Activated CD4-positive, alpha-beta T cell treated with anti-CD3 and anti-CD28 coated beads, Interleukin-2, amount 10 ng/mL, durations not matched to agents 7 days and 5 days (primary cell): ENCODE results near the gene EBLN1. TPM values are rescaled to one million over a fixed set of nuclear protein-coding genes. Genes with fewer than 3 reads are reported as not detected.
A peak's percentile ranks its signal among the peaks of the same experiment; 100 is the strongest.

Experiments used
- CTCF ChIA-PET: fragments of 350-600 bp; sonication (Branson Sonifier 250); formaldehyde crosslinking; loops from one replicate; lab custom pipeline; 2021; ENCODE audit warnings: antibody characterized with exemption; lab: Charles Lee
- POLR2A ChIA-PET: fragments of 350-600 bp; sonication (Branson Sonifier 250); formaldehyde crosslinking; loops from one replicate; lab custom pipeline; 2021; ENCODE audit warnings: antibody characterized with exemption; lab: Charles Lee
- DNase-seq: peaks from one replicate; pipeline ENCODE4 v3.0.0-alpha.2; 2020
- H3K27ac Mint-ChIP-seq: one replicate; pipeline ENCODE4 v1.8.0; 2021; ENCODE audit warnings: mild to moderate bottlenecking, moderate library complexity, mixed read lengths
- H3K27me3 Mint-ChIP-seq: one replicate; pipeline ENCODE4 v1.8.0; 2021; ENCODE audit warnings: mixed read lengths
- H3K36me3 Mint-ChIP-seq: one replicate; pipeline ENCODE4 v1.8.0; 2021; ENCODE audit warnings: low read depth, mixed read lengths
- H3K4me1 Mint-ChIP-seq: one replicate; pipeline ENCODE4 v1.8.0; 2021; ENCODE audit warnings: mixed read lengths
- H3K4me3 Mint-ChIP-seq: one replicate; pipeline ENCODE4 v1.8.0; 2021; ENCODE audit warnings: mild to moderate bottlenecking, moderate library complexity, mixed read lengths
- H3K9me3 Mint-ChIP-seq: one replicate; pipeline ENCODE4 v1.8.0; 2021; ENCODE audit warnings: mixed read lengths
- total RNA-seq, 2 experiments: library from RNA; stranded (reverse); gene quantifications; one replicate each; pipeline ENCODE4 v1.2.3, GENCODE V29; 2021

EBLN1 gene
- not detected for total RNA-seq

DNA sequence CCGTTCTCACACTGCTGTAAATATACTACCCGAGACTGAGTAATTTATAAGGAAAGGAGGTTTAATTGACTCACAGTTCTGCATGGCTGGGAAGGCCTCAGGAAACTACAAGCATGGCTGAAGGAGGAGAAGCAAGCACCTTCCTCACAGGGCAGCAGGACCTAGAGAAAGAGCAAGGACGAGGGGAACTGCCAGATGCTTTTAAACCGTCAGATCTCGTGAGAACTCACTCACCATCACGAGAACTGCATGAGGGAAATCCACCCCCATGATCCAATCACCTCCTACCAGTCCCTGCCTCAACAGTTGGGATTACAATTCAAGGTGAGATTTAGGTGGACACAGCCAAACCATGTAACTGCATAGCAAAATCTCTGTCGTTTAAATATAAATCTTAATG, at the start of gene EBLN1:
Gene EBLN1, minus strand, starts transcription at position 174 of the 400 bp plus-strand sequence. CDS start 8,032 bp downstream, outside the sequence.
- no peak for DNase-seq
- H3K4me1 Mint-ChIP-seq, result peaks cover 13% of the 10 kb centered on the region
- H3K9me3 Mint-ChIP-seq, result peaks cover 1% of the 10 kb centered on the region
- POLR2A ChIA-PET, result no interaction called here
- H3K27me3 Mint-ChIP-seq, result no peaks in the 10 kb centered on the region
- CTCF ChIA-PET, result interaction anchor here (0.6 kb wide), 1 partner anchor 678 kb away, joined by 3 read pairs; no protein-coding TSS in a partner anchor
- H3K36me3 Mint-ChIP-seq, result no peaks in the 10 kb centered on the region
- no peak within 1 kb of the TSS for H3K4me3 Mint-ChIP-seq
- no peak within 1 kb of the TSS for H3K27ac Mint-ChIP-seq

DNA sequence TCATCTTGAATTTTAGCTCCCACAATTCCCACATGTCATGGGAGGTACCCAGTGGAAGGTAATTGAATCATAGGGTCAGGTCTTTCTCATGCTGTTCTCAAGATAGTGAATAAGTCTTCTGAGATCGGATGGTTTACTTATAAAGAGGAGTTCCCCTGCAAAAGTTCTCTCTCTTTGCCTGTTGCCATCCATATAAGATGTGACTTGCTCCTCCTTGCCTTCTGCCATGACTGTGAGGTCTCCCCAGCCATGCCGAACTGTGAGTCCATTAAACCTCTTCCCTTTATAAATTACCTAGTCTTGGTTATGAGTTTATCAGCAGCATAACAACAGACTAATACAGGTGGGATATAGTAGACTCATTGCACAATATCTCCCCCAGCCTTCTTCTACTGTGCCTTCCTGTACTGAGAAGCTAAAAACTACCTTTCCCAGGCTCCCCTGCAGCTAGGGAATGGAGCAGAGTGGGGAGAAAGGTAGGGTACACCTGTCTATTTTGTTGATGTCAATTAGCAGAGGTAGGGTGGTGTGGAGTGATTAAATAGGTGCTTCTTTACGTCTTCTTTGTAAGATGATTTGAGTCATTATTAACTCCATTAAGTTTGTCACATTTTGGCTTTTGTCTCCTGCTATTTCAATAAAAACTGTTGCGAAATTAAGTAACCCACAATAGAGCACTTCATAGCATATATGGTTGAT, 48.2 kb upstream of the EBLN1 start:
- no peaks in the 10 kb centered on the region for H3K36me3 Mint-ChIP-seq
- ChIA-PET POLR2A (no interaction called here), CTCF (interaction anchor here (1.3 kb wide), 1 partner anchor 46 kb away, joined by 3 read pairs; no protein-coding TSS in a partner anchor)
- no peak overlapping the region for H3K4me3 Mint-ChIP-seq
- no peaks in the 10 kb centered on the region for H3K4me1 Mint-ChIP-seq
- peaks cover 10% of the 10 kb centered on the region for H3K27me3 Mint-ChIP-seq
- no peak for DNase-seq
- H3K9me3 Mint-ChIP-seq, result no peaks in the 10 kb centered on the region
- no peak overlapping the region for H3K27ac Mint-ChIP-seq

DNA sequence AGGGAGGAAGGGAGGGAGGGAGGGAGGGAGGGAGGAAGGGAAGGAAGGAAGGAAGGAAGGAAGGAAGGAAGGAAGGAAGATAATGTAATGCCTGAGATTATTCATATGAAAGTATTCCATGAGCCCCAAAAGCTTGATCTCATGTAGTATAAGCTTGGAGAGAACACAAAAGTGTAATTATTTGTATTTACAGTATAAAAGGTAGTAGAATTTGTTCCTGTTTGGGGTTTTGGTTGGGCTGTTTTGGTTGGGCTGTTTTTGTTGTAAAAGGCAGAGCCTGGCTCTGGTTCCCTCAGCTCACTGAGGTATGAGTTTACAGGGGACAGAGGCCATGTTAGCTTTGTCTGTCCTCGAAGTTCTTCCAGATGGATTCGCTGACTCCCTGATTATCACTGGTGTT, 45.3 kb upstream of the EBLN1 start:
- POLR2A ChIA-PET, result no interaction called here
- no peak for DNase-seq

DNA sequence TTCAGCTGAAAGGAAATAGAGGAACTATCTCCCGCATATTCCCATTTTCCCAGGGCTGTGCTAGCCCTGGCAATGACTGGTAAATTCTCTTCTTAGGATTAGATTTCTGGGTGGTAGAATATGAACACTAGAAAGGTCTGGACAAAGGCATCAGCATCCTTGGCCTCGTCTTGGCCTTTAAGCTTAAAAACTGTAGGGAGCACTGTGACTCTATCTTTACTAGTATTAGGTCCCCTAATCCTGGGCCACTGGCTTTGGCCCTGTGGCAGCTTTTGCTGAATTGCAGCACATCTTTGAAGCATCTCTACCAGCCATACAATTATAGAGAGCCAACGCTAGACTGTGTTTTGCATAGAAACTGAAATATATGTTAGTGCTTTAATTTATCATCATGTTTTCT, 41.5 kb upstream of the EBLN1 start:
- POLR2A ChIA-PET, result no interaction called here
- CTCF ChIA-PET, result interaction anchor here (1.0 to 1.7 kb wide), 4 partner anchors 10 to 763 kb away, joined by 3 to 5 read pairs (median 3); no protein-coding TSS in a partner anchor

More for the DNA sequence above, 45.3 kb upstream of the EBLN1 start:
- H3K36me3 Mint-ChIP-seq, result no peaks in the 10 kb centered on the region
- peaks cover 4% of the 10 kb centered on the region for H3K4me1 Mint-ChIP-seq
- CTCF ChIA-PET, result no interaction called here
- H3K9me3 Mint-ChIP-seq, result no peaks in the 10 kb centered on the region
- H3K27me3 Mint-ChIP-seq, result peaks cover 22% of the 10 kb centered on the region
- no peak overlapping the region for H3K4me3 Mint-ChIP-seq
- H3K27ac Mint-ChIP-seq, result no peak overlapping the region

DNA sequence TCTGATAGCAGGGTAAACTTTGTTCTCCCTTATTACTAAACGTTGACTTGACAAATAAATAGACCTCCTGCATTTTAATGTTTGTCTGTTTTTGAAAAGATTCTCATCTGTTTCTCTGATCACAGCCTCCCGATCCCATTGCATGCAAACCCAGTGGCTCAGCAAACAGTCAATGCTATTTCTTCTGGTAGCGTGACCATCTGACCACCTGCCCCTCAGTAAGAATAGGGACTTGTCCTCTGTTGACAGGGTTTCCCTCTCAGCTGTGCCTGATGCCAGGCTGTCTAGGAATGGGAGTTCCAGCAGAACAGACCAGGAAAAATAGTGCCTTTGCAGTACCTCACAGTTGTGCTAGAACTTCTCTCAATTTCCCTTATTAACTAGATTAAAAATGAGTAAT, 40.7 kb upstream of the EBLN1 start:
- peaks cover 33% of the 10 kb centered on the region for H3K27me3 Mint-ChIP-seq
- no peaks in the 10 kb centered on the region for H3K9me3 Mint-ChIP-seq
- no peak overlapping the region for H3K4me3 Mint-ChIP-seq
- no peaks in the 10 kb centered on the region for H3K36me3 Mint-ChIP-seq
- DNase-seq, result no peak
- H3K4me1 Mint-ChIP-seq, result peaks cover 10% of the 10 kb centered on the region
- H3K27ac Mint-ChIP-seq, result no peak overlapping the region
- ChIA-PET CTCF (interaction anchor here (0.6 to 1.7 kb wide), 4 partner anchors 14 to 860 kb away, joined by 3 read pairs; no protein-coding TSS in a partner anchor), POLR2A (no interaction called here)

More for the DNA sequence above, 41.5 kb upstream of the EBLN1 start:
- no peaks in the 10 kb centered on the region for H3K9me3 Mint-ChIP-seq
- no peaks in the 10 kb centered on the region for H3K36me3 Mint-ChIP-seq
- H3K4me1 Mint-ChIP-seq, result peaks cover 4% of the 10 kb centered on the region
- DNase-seq, result peak; percentile 21
- no peak overlapping the region for H3K27ac Mint-ChIP-seq
- H3K4me3 Mint-ChIP-seq, result no peak overlapping the region
- peaks cover 33% of the 10 kb centered on the region for H3K27me3 Mint-ChIP-seq

DNA sequence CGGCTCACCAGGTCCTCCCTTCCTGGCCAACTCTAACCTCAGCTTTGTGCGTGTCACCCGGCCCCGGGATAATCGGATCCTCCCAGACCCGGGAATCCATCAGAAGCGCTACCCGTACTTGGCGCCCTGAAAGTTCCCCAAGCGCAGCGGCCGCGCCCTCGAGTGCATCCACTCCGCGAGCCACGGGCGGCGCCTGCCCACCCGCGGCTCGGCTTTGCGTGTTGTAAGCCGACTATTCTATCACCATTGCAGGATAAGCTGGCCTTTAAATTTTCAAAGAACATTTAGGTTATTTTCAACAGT, 35.7 kb upstream of the EBLN1 start:
- H3K27ac Mint-ChIP-seq, result peak overlapping the region; percentile 97
- POLR2A ChIA-PET, result no interaction called here
- H3K9me3 Mint-ChIP-seq, result no peaks in the 10 kb centered on the region
- peak overlapping the region; percentile 84 for H3K4me3 Mint-ChIP-seq
- H3K27me3 Mint-ChIP-seq, result peaks cover 26% of the 10 kb centered on the region
- DNase-seq, result peak; percentile 23
- CTCF ChIA-PET, result interaction anchor here (0.7 to 0.8 kb wide), 2 partner anchors 138 to 260 kb away, joined by 3 read pairs; no protein-coding TSS in a partner anchor
- peaks cover 4% of the 10 kb centered on the region for H3K36me3 Mint-ChIP-seq
- peaks cover 22% of the 10 kb centered on the region for H3K4me1 Mint-ChIP-seq

DNA sequence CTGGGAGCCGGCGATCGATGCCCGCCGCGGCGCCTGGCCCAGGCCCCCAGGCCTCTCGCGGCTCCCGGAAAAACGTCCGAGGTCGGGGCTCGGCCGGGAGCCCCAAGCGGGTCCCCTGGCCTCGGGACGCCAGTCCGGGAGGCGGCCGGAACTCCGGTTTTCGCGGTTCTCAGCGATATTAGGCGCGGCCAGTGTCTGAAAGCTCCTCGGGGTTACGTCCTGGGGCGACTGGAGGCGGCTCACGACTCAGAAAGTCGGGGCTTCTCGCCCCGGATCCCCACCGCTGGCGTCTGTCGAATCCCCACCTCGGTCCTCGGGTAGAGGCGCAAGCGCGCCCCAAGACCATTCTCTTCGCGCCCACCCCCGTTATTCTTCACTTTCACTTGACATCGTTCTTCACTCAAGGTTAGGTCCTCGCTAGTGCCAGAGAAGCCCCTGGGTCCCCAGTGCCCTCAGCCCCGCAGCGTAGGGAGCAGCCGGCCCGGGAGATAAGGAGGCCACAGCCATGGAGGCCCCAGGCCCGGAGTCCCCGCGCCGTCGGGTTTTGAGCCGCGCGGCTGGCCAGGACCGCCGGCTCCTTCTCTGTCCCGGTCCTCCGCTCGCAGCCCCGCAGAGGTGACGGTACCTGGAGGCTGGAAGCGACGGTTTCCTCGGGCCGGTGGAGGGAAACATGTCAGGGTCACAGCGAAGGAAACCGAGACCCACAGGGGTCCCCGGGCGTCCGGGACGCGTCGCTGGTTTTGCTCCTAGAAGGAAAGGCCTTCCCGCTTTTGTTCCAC, 35.2 kb upstream of the EBLN1 start:
- H3K4me3 Mint-ChIP-seq, result peak overlapping the region; percentile 84
- ChIA-PET POLR2A (interaction anchor here (1.1 kb wide), 1 partner anchor 63 kb away, joined by 4 read pairs; the partner anchor contains the start of gene COMMD3), CTCF (no interaction called here)
- no peaks in the 10 kb centered on the region for H3K9me3 Mint-ChIP-seq
- peak overlapping the region; percentile 97 for H3K27ac Mint-ChIP-seq
- H3K36me3 Mint-ChIP-seq, result peaks cover 4% of the 10 kb centered on the region
- H3K27me3 Mint-ChIP-seq, result peaks cover 20% of the 10 kb centered on the region
- peaks cover 24% of the 10 kb centered on the region for H3K4me1 Mint-ChIP-seq
- DNase-seq, result peak; percentile 30

DNA sequence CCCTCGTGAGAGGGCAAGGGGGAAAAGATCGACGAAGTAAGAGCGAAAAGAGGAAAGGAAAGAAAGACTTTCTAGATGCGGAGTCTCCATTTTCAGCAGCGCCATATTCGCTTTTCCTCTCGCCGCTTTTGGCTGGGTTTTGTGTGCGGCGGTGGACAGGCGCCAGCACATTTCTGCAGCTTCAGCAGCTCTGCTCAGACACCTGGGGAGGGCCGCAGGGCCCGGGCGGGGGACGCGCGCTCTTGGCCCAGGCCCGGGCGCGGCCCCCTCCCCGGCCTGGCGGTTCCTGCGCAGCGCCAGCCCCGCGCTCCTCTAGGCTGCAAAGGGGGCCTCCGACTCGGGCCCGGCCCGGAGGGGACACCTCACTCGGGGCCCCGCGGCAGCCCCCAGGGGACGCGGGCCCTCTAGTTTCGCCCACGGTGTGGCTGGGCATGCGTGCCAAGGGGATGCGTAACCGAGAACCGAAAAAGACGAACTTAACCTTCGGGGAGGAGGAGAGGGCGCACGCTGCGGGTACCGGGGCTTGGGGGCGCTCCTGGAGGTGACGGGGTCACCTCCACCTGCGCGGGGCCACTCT, 34.5 kb upstream of the EBLN1 start:
- H3K4me3 Mint-ChIP-seq, result peak overlapping the region; percentile 83
- DNase-seq, result peak; percentile 39
- no peaks in the 10 kb centered on the region for H3K9me3 Mint-ChIP-seq
- H3K36me3 Mint-ChIP-seq, result peaks cover 4% of the 10 kb centered on the region
- H3K27me3 Mint-ChIP-seq, result peaks cover 17% of the 10 kb centered on the region
- ChIA-PET CTCF (no interaction called here), POLR2A (interaction anchor here (1.1 kb wide), 1 partner anchor 64 kb away, joined by 4 read pairs; the partner anchor contains the start of gene COMMD3)
- H3K27ac Mint-ChIP-seq, result peak overlapping the region; percentile 98
- H3K4me1 Mint-ChIP-seq, result peaks cover 31% of the 10 kb centered on the region

DNA sequence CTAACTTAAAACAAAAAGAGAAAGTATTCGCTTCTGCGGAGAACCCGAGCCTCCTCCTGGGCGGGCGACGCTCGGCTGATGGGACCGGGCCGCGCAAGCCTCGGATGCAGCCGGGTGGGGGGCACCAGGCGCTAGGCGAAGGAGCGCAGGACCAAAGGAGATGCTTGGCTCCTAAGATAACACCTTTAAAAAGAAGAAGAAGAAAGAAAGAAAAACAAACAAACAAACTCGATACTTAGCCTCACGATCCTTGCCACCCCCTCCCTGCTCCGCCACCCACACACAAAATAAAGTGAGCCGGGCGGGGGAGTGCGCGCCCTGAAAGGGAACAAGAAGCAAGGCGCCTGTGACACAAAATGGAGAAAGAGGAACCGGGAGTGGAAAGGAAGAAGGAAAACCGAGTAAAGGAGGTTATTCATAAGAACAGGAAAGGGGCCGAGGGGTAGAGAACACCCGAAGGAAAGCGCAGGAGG, 34.0 kb upstream of the EBLN1 start:
- peaks cover 7% of the 10 kb centered on the region for H3K36me3 Mint-ChIP-seq
- peak overlapping the region; percentile 83 for H3K4me3 Mint-ChIP-seq
- peak overlapping the region; percentile 98 for H3K27ac Mint-ChIP-seq
- CTCF ChIA-PET, result no interaction called here
- POLR2A ChIA-PET, result no interaction called here
- peaks cover 12% of the 10 kb centered on the region for H3K27me3 Mint-ChIP-seq
- peaks cover 36% of the 10 kb centered on the region for H3K4me1 Mint-ChIP-seq
- H3K9me3 Mint-ChIP-seq, result no peaks in the 10 kb centered on the region
- peak; percentile 75 for DNase-seq

DNA sequence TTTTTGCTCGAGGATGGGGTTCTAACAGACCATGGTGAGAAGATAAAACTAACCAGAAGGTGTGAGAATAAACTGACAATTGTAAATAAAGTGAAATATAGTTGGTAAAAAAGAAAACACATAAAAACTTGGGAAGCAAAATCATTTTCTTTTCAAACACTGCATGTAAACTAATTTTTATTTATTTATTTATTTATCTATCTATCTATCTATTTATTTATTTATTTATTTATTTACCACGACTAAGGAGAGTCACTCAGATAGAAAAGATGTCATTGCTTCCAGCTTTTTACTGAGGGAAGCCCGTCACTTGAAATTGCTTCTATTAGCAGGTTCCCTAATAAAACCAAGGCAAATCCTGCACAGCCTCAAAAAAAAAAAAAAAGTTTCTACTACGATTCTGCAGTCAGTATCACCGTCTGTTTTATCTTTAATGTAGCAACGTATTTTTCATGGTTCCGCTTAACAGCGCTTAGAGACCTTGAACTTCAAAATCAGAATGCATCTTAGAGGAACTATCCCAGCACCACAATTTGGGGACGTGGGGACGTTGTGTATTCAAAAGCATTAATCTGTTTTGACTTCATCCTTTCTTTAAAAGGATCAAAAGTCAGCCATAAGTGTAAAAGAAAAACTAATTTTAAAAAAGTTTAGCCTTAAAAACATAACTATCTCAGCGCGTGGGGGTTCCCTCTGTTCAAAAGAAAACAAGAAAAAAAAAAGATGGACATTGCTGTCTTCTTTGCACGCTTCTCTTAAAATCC, 33.3 kb upstream of the EBLN1 start:
- peaks cover 9% of the 10 kb centered on the region for H3K27me3 Mint-ChIP-seq
- H3K4me1 Mint-ChIP-seq, result peaks cover 42% of the 10 kb centered on the region
- ChIA-PET CTCF (no interaction called here), POLR2A (interaction anchor here (0.7 kb wide), 1 partner anchor 226 kb away, joined by 3 read pairs; no protein-coding TSS in a partner anchor)
- no peaks in the 10 kb centered on the region for H3K9me3 Mint-ChIP-seq
- peaks cover 7% of the 10 kb centered on the region for H3K36me3 Mint-ChIP-seq
- H3K27ac Mint-ChIP-seq, result peak overlapping the region; percentile 98
- DNase-seq, result no peak
- H3K4me3 Mint-ChIP-seq, result peak overlapping the region; percentile 83

DNA sequence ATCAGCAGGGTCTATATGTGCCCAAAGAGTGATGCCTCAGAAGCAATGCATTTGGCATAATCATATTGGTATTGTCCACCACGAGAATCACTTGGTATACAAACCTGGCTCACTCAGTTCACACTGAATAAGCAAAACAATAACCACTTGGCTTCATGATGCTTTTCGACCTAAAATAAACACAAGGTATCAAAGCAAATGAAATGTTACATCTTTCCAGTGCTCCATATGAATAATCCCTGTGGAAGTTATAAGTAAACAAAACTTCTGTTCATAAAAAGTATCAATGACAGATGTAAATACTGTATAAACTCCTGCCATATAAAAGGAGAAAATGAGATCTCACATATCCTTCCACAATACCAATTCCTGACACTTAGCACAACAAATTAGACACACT, 29.8 kb upstream of the EBLN1 start:
- no peak overlapping the region for H3K4me3 Mint-ChIP-seq
- H3K27ac Mint-ChIP-seq, result peak overlapping the region; percentile 83
- H3K9me3 Mint-ChIP-seq, result peaks cover 3% of the 10 kb centered on the region
- no peaks in the 10 kb centered on the region for H3K27me3 Mint-ChIP-seq
- H3K36me3 Mint-ChIP-seq, result peaks cover 5% of the 10 kb centered on the region
- CTCF ChIA-PET, result no interaction called here
- POLR2A ChIA-PET, result no interaction called here
- peaks cover 37% of the 10 kb centered on the region for H3K4me1 Mint-ChIP-seq
- no peak for DNase-seq
